ENCODE results near the gene IL1RL2.

The IL1RL2 gene

DNA sequence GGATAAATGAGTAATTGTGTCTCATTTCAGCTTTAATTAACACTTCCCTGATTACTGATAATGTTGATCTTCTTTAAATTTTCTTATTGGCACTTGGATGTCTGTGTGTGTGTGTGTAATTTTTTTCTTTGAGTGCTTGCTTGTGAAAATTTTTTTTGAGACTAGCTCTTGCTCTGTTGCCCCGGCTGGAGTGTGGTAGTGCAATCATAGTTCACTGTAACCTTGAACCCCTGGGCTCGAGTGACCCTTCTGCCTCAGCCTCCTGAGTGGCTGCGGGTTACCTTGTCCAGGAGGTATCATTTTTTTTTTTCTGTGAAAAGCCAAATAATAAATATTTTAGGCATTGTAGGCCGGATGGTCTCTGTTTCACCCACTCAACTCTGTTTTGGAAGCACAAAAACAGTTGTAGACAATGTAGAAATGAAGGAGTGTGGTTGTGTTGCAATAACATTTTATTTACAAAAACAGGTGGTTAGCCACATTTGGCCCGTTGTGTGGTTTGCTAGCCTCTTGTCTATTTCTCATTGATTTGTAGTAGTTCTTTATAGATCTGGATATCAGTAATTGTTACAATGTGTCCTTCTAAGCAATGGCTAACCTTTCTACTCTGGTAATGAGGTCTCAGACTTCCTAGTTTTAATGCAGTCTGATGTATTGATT lies 7.9 kb downstream of the IL1RL2 start:
- DNase-seq (ENCODE audit: low read depth), result no peak

DNA sequence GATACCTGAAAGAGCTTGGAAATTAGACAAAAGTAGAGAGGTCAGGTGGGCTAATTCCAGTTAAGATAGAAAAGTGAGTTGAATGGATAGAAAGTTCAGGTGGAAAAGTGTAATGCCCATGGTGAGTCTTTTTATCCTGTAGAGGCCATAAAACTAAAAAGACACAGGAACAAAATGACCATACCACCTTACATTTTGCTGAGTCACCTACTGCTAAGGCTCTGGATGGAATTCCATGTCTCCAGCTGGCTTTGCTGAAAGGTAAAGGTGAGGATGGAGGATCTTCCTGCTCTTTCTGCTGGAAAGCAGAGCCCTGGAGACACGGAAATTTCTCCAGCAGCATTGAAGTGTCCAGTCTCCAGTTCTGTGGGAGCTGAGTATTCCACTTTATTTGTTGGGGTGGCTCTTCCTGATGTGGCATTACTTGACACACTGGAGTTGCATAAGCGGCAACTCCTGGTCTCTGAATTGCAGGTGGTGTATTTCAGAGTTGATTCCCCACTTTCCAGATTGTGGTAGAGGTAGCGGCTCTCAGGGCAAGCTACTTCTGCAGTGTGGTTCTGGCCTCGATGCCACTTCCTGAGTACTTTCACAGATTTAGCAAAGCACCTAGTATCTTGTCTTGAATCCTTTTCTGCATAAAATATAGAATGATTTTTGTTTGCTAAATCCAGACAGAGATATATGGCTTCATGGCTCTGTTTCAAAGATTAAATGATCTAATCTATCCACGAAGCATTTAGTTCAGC lies 10.7 kb downstream of the IL1RL2 start:
- DNase-seq (ENCODE audit: low read depth), result no peak

DNA sequence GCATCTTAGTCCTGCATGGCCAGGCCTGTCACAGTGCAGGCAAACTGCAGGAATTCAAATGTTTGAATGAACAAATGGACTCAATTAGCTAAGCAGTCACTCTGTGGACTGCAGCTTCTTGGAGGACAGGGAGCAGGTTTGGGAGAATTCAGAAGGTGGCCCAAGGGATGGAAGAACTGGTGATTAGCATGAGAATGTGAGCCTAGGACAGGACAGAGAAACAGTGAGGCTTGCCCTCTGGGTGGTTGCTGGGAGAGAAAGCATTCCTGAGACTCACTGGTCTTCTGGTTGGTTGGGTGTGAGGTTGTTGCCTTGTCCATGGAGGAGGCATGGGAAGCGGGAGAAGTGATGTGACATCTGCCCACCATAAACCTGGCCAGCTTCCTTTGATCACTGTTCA lies 13.7 kb downstream of the IL1RL2 start:
- DNase-seq (ENCODE audit: low read depth), result no peak

DNA sequence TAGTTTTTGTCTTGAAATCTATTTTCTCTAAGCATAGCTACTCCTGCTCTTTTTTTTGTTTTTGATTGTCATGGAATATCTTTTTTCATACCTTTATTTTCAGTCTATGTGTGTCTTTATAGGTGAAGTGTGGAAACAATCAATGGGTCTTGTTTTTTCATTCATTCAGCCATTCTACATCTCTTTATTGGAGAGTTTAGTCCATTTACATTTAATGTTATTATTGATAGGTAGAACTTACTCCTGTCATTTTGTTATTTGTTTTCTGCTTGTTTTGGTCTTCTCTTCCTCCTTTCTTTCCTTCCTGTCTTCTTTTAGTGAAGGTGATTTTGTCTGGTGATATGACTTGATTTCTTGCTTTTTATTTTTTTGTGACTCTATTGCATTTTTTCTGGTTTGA lies 17.8 kb downstream of the IL1RL2 start:
- no peak for DNase-seq (ENCODE audit: low read depth)

DNA sequence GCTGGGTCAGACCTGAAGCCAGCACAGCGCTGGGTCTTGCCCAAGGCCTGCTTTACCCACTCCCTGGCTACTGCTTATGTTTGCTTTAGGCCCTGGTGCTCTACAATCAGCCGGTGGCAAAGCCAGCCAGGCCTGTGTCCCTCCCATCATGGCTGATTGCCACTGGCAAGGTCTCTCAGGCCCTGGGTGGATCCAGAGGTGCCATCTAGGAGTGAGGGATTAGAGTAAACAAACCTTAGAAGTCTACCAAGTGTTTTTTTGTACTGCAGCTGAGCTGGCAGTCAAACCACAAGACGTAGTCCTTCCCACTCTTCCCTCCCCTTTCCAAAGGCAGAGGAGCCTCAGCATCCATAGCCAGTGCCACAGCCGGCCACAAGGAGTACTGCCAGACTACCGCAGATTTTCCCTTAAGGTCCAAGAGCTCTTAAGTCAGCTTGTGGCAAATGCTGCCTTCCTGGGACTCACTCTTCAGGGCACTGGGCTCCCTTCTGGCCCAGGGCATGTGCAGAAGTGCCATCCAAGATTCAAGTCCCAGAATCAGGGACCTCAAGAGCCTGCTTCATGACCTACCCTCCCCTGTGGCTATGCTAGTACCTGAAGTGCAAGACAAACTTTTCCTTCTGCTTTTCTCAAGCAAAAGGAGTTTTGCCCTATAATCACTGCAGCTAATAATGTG lies 20.0 kb downstream of the IL1RL2 start:
- DNase-seq (ENCODE audit: low read depth), result no peak

DNA sequence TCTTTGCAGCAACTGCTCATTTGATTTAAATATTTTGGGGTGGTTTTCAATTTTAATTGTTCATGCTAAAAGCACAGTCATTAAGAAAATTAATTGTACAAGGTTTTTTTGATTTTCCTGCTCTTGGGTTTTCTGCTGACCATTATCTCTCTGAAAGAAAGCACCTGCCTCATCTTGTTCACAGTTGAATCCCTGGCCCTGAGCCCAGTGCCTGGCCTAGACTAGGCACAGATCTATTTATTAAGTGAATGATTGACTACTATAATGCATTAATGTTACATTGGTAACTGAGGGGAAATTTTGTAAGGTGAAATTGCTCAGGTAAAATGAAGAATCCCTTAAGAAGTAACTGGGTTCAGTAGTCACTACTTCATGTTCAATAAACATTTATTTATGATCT lies 22.0 kb downstream of the IL1RL2 start:
- no peak for DNase-seq (ENCODE audit: low read depth)

DNA sequence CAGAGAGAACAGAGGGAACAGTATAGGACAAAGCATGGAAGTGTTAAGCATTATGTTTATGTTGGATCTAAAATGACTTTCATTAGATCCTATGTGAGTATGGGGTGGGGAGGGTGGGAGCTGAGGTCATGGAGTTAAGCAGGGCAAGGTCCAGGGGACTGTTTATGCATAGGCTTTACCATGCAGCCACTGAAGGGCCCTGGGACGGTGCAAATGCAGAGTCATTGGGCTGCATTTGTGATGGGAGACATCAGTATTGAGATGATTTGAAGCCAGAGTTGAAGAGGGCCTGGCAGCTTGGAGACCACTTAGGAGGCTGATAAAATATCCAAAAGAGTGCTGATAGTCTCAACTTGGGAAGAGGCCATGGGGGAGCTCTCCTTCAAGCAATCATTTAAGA lies 22.7 kb downstream of the IL1RL2 start:
- DNase-seq (ENCODE audit: low read depth), result no peak

DNA sequence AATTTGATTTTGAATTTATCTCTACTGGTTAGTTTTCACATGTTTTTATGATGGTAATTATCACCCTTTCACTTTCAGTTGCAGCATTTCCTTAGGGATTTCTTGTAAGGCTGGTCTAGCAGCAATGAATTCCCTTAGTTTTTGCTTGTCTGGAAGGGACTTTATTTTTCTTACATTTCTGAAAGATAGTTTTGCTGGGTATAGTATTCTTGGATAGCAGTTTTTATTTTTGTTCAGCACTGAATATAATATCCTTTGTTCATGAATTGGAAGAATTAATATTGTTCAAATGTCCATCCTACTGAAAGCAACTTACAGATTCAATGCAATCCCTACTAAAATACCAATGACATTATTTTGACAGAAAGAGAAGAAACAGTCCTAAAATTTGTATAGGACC lies 30.2 kb downstream of the IL1RL2 start:
- DNase-seq (ENCODE audit: low read depth), result no peak

DNA sequence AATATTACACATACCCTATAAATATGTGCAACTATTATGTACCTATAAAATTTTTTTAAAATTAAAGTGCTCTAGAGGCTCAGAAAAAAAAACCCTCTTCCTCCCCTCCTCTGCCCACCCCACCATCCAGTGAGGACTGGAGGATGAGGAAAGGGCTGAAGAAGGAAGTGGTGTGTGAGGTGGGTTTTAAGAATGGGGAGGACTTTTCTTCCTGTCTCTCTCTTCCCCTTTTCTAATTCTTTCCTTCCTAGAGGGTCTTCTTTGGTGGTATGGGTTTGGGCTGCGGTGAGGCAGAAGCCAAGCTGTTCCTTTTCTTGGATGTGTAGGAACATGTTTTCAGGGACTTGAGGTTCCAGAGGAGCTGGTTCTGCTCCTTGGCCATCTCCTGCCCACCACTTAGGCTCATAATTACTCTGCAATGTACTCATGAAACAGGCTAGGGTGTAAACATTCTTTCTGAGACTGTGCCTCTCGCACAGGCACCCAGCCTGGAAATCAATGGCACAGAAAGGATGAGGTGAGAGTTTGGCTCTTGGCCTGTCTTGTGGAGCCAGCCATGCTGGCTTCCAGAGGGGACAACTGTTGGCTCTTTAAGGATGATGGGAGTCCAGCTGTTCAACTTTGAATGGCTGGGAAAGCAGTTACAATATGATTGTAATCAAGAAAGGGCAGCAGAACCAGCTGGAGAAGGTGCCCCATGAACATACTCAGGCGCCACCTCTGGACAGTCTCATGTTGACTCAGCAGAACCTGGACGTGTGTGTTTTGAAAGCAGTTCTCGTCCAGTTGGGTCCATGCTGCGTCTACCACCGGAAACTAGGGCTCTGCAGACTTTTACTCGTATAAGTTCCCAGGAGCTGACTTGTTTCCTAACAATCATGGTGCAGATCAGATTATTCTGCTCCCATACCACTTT lies 38.3 kb downstream of the IL1RL2 start:
- DNase-seq (ENCODE audit: low read depth), result no peak

DNA sequence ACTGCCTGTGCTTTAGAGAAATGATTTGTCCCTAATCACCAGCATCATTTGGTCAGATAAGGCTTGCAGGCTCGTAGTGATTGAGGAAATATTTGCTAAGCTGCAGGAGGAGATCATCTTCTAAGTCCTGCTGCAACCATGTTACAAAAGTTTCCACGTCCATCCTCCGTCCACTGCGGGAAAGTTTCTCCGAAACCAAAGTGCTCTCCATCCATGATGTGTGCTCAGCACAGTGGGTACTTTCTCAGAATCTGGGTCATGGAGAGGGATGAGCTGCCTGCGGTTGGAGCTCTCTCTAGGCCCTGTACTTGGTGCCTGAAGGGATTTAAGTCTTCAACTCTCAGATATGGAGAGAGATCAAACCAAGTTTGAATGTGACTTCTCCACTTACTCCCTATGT lies 39.3 kb downstream of the IL1RL2 start:
- no peak for DNase-seq (ENCODE audit: low read depth)

DNA sequence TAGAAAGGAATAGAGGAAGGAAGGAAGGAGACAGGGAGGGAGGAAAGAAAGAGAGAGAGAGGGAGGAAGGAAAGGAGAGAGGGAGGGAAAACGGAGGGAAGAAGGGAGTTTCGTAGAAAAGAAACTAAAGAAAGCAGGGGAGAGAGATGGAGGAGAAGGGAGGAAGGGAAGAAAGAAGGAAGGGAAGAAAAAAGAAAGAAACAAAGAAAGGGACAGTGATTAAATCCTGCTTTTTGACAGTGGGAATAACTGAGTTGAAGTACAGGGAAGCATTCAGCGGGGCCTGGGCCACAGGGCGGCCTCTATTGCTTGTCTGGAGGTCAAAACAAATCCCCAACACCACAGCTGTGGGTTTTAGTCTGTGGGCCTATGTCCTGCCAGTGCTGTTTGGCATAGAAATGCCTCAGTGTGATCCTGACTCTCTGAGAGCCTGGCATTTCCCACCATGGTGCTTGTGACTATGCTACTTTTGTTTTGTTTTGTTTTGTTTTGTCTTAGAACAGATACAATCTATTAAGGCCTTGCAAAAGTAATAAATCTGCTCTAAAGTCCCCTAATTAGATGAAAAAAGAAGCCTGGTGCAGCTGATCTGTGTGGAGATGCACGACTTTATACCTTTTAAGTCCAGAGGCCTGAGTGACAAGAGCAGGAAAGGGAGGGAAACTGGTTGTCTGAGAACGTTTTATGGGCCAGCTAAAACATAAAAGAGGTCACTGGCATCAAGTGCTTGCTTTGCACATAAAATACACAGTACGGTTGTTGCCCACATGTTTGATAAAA lies 40.0 kb downstream of the IL1RL2 start:
- peak; percentile 54 for DNase-seq (ENCODE audit: low read depth)

DNA sequence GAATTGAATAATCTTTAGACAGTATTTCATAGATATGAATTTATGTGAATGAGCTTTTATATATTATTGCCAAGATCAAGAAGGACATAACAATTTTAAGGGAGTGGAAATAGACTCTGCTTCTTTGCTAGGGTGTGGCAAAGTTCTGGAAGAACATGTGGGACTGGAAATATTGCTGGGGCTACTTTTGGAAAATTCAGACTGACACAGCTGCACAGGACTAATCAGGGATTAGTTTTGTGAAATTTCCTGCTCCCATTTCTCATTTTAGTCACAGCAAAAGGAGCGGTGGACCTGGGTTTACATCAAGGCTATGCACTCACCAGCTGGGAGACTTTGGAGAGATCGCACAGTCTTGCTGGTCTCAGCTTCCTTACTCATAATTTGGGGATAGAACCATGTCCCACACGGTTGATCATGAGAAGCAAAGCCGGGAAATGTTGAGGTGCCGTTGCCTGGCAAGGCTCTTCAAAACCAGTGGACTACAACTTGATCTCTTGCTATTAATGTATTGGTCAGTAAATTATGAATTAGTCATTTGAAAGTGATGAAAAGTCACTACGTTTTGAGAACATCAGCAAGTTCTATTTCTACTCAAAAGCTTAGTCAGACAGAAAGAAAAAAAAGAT lies 42.4 kb downstream of the IL1RL2 start:
- DNase-seq (ENCODE audit: low read depth), result no peak

DNA sequence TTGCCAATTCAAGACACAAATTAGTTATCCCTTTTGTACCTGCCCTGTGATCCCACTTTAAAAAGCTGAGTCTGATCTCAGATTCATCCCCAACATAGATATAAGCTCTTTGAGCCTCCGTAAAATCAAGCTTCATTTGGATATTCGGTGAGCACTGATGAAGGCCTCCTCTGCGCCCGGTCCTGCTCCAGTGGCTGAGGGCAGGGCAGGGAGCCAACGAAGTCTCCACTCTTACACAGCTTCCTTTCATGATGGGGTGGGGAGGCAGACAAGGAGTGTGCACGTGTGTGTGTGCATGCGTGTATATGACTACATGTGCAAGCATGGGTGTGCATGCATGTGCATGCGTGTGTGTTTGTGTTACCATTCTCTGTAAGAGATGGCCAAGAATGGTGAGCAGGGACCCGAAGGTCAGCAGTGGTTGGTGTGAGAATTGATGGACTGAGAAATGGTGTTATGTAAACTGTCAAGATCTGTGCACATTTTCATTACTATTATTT lies 43.6 kb downstream of the IL1RL2 start:
- no peak for DNase-seq (ENCODE audit: low read depth)

DNA sequence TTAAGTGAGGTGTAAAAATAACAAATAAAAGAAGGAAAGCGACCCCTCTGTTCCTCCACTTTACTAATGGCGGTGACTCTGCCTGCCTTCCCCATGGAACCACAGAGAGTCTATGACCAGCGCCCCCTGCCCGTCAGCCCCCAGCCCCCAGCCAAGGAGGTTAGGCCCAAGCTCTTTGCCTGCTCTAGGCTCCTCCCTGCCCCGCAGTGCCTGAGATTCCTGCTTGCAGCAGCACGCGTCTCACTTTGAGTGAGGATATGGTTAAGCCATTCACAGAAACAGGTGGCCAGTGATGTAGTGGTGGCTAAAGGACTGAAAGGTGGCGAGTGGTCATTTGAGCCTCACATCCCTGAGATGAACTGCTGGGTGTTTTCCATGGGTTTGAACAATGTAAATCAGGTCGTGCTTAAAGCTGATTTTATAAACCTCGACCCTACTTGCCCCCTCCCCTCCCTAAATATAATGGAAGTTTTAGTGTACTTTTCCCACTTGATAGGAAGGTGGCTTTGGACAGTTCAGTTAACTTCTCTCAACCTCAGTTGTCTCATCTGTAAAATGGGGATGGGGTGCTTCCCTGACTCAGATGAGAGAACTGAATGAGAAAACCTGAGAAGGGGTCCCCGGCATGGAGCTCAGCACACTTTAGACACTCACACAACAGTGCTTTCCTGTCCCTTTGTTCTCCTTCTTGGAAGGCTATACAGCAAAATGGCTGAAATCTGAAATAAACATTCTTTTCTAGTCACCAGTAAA lies 46.5 kb downstream of the IL1RL2 start:
- no peak for DNase-seq (ENCODE audit: low read depth)

DNA sequence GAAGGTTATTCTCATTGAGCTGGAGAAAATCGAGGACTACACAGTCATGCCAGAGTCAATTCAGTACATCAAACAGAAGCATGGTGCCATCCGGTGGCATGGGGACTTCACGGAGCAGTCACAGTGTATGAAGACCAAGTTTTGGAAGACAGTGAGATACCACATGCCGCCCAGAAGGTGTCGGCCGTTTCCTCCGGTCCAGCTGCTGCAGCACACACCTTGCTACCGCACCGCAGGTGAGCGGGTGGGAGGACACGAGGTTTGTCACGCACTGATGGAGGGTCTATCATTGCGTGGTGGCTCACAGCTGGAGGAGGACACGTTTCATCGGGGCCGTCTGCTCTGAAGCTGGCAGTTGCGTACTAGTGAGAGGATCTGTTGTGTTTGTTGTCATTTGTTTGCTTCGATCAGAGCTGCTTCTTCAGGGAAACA lies 48.2 kb downstream of the IL1RL2 start:
- peak; percentile 43 for DNase-seq (ENCODE audit: low read depth)

DNA sequence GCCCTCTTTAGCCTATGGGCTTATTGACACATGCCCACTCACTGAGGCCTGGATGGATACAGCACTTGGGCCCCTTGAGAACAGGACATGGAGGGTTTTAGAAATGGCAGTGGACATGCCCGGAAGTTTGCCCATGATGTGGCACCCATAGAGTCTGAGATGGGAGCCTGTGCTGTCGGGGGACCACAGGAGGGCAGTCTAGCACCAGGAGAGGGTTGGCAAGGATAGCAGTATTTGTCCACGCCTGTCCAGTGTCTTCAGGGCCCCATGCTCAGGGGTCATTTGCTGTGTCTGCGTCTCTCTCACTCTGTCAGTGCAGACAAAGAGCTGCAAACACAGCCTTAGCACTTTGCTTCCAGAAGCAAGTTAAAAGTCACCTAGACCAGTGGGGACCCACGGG lies 48.7 kb downstream of the IL1RL2 start:
- peak; percentile 44 for DNase-seq (ENCODE audit: low read depth)

DNA sequence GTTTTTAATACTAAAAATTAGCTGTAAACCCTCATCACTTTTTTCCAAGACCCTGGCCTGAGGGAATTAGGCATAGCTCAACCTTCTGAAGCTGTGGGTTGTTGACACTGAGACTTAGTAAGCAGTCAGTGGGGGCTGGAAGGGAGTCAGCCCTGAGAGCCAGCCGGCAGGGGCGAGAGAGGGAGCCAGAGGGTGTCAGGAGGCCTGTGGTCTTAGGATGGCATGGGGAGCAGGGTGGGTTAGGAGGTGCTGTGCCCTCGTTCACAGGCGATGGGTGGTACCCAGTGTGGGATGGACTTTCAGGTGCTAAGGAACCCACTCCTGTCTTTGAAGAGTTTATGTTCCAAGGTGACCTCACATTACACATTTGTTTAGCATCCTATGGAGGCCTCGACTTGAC lies 49.3 kb downstream of the IL1RL2 start:
- no peak for DNase-seq (ENCODE audit: low read depth)

DNA sequence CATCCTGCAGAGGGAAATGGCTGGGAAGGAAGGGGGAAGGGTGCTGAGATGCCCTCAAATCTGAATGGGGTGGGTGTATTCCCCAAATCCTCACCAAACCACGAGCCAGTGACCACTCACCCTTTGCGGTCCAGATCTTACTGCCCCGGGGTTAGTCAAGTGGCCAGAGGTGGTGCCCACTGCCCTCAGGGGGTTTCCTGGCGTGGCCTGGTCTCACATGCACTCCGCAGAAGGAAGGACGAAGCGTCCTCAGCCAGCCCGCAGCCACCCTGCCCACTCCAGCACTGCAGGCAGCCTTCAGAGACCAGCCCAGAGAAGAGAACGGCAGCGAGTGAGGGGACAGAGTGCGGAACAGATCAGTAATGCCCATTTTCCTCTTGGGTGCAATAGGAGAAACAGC lies 50.4 kb downstream of the IL1RL2 start:
- no peak for DNase-seq (ENCODE audit: low read depth)

DNA sequence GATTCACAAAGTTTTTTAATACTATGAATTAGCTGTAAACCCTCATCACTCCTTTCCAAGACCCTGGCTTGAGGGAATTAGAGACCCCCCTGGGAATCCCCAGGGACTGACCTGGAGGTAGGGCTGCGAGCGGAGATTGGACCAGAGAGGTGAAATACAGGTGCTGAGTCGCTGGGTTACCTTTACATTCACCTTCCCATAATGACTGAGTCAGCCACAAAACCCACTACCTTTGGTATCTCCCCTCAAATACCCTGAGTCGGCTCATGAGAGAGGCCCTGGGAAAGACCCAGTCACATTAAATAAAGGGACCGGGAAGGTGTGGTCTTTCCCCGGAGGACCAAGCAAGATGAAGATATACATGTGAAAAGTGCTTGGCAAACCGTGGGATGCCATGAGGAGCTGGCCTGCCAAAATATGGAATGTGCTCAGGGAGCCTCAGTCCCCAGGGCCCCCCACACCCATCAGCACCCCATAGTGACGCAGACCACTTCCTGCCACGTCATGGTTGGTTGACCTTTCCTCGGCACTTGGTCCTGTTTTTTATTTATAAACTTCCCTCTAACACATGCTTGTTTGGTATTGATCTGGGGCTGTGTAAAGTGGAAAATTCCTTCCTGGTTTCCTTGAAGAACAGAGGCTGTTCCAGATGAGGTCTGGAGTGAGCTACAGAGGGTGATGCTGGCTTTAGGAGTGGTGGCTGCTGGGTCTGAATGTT lies 51.4 kb downstream of the IL1RL2 start:
- DNase-seq (ENCODE audit: low read depth), result peak; percentile 68
